Activated CD4-positive, alpha-beta T cell treated with anti-CD3 and anti-CD28 coated beads, Interleukin-2, amount 50 U/mL, for 24 hours (primary cell): ENCODE results near the gene AHNAK2.
"Not testable (repeated sequence)": the region's sequence is repeated elsewhere in the genome, so short reads cannot be mapped to it uniquely, and the experiment has no call there.

Source experiments
- DNase-seq, 2 donors: peaks; one replicate each; pipeline ENCODE4 v3.0.0-alpha.2; 2020; ENCODE audit warnings: low read depth in 1 of 2, low spot score in 1 of 2

AHNAK2 gene

DNA sequence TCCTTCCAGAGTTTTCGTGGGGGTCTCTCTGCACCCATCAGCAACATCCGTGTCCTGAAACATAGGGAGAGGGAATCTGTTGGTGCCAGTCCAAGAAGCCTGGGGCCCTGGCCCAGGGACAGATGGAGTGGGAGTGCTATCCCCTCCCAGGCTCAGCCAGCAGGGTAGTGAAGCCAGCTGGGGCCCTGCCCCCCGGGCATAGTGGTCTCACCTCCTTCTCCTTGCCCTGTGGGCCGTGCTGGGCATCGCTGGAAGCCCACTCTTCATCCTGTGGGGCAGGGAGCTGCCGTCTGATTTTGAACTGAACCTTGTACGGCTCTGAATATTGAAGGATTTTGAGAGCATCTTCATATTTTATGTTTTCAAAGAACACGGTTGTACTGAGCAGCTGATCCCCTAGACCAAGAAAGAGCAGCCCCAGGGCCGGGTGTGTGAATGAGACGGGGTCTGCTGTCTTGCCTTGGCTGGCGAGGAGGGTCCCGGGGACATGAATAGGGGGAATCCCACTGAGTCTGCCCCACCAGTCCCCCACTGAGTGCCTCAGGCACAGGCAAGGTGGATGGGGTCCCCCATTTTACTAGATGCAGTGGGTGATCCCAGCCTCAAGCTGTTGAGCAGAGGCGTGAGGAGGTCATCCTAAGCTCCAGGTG lies 23.3 kb downstream of the AHNAK2 start:
- no peak for DNase-seq

DNA sequence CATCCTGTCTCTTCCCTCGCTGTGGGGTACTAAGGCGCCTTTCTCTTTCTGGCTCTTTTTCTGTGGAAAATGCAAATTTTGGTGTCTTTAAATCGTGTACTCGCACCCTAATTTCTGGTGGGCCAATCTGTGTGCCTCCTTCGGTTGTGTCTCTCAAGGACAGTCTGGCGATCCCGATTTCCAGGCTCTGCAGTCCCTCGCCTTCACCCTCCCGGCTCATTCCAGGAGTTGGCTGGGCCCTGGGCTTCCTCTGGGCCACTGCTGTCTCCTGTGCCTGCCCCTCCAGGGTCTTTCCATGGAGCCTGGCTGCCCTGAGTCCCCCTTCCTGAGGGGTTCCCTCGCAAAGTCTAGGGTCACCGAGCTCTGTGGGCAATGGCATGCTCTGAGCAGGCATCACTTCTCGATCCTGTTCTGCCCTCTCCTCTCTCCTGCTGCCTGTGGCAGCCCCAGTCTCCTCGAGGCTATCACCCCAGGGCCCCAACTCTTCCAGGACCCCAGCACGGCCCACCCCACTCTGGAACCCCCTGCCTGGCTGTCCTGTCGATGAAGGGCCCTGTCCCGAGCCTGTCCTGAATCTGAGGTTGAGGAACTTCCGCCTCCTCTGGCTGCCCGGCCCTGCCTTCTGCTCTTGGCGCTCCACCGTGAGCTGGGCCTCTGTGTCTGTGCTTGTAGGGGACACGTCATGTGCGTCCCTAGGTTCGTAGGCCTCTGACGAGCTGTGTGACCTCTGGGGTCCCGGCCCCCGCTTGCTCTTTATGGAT lies 24.1 kb downstream of the AHNAK2 start:
- no peak for DNase-seq

DNA sequence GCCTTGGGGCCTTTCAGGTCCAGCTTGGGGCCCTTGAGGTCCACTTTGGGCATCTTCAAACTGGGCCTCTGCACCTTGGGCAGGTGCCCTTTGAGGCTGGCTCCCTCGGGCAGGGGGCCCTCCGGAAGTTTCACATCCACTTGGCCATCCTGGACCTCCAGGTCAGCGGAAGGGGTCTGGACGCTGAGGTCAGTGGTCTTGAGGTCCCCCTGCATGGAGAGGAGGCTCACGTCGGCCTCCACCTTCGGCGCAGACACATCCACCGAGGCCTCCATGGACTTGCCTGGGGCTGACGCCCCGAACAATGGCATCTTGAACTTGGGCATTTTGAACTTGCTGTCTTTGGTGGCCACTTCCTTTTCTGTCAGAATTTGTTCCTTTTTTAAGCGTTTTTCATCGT lies 25.1 kb downstream of the AHNAK2 start:
- DNase-seq: no peak

- DNase-seq: not testable (repeated sequence)
Measured at GRCh38 chr14:104951863-104952657, 26.1 kb downstream of the AHNAK2 start.

DNA sequence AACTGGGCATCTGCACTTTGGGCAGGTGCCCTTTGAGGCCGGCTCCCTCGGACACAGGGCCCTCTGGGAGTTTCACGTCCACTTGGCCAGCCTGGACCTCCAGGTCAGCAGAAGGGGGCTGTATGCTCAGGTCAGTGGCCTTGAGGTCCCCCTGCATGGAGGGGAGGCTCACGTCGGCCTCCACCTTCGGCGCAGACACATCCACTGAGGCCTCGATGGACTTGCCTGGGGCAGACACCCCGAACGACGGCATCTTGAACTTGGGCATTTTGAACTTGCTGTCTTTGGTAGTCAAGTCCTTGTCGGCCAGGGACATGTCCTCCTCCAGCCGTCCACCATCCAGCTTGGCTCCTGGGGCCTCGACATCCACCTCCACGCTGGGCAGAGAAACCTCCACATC lies 27.5 kb downstream of the AHNAK2 start:
- DNase-seq: not testable (repeated sequence)

DNA sequence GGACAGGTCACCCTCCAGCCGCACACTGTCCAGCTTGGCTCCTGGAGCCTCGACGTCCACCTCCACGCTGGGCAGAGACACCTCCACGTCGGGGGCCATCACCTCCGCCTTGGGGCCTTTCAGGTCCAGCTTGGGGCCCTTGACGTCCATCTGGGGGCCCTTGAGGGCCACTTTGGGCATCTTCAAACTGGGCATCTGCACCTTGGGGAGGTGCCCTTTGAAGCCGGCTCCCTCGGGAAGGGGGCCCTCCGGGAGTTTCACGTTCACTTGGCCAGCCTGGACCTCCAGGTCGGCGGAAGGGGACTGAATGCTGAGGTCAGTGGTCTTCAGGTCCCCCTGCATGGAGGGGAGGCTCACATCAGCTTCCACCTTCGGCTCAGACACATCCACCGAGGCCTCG lies 28.2 kb downstream of the AHNAK2 start:
- no peak for DNase-seq

DNA sequence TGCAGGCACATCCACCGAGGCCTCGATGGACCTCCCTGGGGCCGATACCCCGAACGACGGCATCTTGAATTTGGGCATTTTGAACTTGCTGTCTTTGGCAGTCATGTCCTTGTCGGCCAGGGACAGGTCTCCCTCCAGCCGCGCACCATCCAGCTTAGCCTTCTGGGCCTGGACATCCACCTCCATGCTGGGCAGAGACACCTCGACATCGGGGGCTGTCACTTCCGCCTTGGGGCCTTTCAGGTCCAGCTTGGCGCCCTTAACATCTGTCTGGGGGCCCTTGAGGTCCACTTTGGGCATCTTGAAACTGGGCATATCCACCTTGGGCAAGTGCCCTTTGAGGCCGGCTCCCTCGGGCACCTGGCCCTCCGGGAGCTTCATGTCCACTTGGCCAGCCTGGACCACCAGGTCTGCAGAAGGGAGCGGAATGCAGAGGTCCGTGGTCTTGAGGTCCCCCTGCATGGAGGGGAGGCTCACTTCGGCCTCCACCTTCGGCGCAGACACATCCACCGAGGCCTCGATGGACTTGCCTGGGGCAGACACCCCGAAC lies 28.7 kb downstream of the AHNAK2 start:
- not testable (repeated sequence) for DNase-seq

DNA sequence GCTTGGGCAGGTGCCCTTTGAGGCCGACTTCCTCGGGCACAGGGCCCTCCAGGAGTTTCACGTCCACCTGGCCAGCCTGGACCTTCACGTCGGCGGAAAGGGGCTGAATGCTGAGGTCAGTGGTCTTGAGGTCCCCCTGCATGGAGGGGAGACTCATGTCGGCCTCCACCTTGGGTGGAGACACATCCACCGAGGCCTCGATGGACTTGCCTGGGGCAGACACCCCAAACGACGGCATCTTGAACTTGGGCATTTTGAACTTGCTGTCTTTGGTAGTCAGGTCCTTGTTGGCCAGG lies 29.5 kb downstream of the AHNAK2 start:
- DNase-seq: no peak

DNA sequence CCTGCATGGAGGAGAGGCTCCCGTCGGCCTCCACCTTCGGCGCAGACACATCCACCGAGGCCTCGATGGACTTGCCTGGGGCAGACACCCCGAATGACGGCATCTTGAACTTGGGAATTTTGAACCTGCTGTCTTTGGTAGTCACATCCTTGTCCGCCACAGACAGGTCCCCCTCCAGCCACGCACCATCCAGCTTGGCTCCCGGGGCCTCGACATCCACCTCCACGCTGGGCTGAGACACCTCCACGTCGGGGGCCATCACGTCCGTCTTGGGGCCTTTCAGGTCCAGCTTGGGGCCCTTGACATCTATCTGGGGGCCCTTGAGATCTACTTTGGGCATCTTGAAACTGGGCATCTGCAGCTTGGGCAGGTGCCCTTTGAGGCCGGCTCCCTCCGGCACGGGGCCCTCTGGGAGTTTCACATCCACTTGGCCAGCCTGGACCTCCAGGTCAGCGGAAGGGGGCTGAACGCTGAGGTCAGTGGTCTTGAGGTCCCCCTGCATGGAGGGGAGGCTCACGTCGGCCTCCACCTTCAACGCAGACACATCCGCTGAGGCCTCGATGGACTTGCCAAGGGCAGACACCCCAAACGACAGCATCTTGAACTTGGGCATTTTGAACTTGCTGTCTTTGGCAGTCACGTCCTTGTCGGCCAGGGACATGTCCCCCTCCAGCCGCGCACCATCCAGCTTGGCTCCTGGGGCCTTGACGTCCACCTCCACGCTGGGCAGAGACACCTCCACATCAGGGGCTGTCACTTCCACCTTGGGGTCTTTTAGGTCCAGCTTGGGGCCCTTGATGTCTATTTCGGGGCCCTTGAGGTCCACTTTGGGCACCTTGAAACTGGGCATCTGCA lies 30.1 kb downstream of the AHNAK2 start:
- DNase-seq: not testable (repeated sequence)

GRCh38 chr14:104947201-104947600 lies 31.0 kb downstream of the AHNAK2 start:
- DNase-seq: not testable (repeated sequence)

- not testable (repeated sequence) for DNase-seq
Measured at GRCh38 chr14:104945986-104946965, 31.9 kb downstream of the AHNAK2 start.

DNA sequence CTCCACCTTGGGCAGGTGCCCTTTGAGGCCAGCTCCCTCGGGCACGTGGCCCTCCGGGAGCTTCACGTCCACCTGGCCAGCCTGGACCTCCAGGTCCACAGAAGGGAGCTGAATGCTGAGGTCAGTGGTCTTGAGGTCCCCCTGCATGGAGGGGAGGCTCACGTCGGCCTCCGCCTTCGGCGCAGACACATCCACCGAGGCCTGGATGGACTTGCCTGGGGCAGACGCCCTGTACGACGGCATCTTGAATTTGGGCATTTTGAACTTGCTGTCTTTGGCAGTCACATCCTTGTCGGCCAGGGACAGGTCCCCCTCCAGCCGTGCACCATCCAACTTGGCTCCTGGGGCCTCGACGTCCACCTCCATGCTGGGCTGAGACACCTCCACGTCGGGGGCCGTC lies 32.9 kb downstream of the AHNAK2 start:
- DNase-seq: not testable (repeated sequence)

DNA sequence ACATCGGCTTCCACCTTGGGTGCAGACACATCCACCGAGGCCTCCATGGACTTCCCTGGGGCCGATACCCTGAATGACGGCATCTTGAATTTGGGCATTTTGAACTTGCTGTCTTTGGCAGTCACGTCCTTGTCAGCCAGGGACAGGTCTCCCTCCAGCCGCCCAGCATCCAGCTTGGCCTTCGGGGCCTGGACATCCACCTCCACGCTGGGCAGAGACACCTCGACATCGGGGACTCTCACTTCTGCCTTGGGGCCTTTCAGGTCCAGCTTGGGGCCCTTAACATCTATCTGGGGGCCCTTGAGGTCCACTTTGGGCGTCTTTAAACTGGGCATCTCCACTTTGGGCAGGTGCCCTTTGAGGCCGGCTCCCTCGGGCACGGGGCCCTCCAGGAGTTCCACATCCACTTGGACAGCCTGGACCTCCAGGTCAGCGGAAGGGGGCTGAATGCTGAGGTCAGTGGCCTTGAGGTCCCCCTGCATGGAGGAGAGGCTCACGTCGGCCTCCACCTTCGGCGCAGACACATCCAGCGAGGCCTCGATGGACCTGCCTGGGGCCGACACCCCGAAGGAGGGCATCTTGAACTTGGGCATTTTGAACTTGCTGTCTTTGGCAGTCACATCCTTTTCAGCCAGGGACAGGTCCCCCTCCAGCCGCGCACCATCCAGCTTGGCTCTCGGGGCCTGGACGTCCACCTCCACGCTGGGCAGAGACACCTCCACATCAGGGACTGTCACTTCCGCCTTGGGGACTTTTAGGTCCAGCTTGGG lies 33.6 kb downstream of the AHNAK2 start:
- not testable (repeated sequence) for DNase-seq

- not testable (repeated sequence) for DNase-seq
Measured at GRCh38 chr14:104944016-104944308, 34.2 kb downstream of the AHNAK2 start.

DNA sequence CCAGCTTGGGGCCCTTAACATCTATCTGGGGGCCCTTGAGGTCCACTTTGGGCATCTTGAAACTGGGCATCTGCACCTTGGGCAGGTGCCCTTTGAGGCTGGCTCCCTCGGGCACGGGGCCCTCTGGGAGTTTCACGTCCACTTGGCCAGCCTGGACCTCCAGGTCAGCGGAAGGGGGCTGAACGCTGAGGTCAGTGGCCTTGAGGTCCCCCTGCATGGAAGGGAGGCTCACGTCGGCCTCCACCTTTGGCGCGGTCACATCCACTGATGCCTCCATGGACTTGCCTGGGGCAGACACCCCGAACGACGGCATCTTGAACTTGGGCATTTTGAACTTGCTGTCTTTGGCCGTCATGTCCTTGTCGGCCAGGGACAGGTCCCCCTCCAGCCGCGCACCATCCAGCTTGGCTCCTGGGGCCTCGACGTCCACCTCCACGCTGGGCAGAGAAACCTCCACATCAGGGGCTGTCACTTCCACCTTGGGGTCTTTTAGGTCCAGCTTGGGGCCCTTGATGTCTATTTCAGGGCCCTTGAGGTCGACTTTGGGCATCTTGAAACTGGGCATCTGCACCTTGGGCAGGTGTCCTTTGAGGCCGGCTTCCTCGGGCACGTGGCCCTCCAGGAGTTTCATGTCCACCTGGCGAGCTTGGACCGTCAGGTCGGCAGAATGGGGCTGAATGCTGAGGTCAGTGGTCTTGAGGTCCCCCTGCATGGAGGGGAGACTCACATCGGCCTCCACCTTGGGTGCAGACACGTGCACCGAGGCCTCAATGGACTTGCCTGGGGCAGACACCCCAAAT lies 34.8 kb downstream of the AHNAK2 start:
- not testable (repeated sequence) for DNase-seq

DNA sequence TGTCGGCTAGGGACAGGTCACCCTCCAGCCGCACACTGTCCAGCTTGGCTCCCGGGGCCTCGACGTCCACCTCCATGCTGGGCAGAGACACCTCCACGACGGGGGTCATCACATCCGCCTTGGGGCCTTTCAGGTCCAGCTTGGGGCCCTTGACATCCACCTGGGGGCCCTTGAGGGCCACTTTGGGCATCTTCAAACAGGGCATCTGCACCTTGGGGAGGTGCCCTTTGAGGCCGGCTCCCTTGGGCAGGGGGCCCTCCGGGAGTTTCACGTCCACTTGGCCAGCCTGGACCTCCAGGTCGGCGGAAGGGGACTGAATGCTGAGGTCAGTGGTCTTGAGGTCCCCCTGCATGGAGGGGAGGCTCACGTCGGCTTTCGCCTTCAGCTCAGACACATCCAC lies 35.6 kb downstream of the AHNAK2 start:
- no peak for DNase-seq

DNA sequence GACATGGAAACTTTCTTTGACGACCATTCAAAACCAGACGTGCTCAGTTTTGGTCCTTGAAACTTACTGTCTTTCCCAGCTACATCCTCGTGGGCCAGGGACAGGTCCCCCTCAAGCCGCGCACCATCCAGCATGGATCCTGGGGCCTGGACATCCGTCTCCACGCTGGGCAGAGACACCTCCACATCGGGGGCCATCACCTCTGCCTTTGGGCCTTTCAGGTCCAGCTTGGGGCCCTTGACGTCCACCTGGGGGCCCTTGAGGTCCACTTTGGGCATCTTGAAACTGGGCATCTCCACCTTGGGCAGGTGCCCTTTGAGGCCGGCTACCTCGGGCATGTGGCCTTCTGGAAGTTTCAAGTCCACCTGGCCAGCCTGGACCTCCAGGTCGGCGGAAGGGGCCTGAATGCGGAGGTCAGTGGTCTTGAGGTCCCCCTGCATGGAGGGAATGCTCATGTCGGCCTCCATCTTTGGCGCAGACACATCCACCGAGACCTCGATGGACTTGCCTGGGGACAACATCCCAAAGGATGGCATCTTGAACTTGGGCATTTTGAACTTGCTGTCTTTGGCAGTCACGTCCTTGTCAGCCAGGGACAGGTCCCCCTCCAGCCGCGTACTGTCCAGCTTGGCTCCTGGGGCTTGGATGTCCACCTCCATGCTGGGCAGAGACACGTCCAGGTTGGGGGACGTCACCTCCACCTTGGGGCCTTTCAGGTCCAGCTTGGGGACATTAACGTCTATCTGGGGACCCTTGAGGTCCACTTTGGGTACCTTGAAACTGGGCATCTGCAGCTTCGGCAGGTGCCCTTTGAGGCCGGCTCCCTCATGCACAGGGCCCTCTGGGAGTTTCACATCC lies 36.4 kb downstream of the AHNAK2 start:
- no peak for DNase-seq
